Skin of body (tissue), 2 donors: ENCODE results near the gene PODXL2. TPM values are rescaled to one million over a fixed set of nuclear protein-coding genes. Genes with fewer than 3 reads are reported as not detected.
"Not testable (repeated sequence)": the region's sequence is repeated elsewhere in the genome, so short reads cannot be mapped to it uniquely, and the experiment has no call there.

Source experiments
- DNase-seq: peaks from one replicate; lab custom pipeline; 2025; lab: John Stamatoyannopoulos, UW
- total RNA-seq: library from RNA; depleted of rRNA; stranded (reverse); fragments of >200 nt; gene quantifications from one replicate; pipeline ENCODE4 v1.2.3, GENCODE V29; 2014

PODXL2 gene
- total RNA-seq, 1 donor from 2014 or later: 8.4 TPM

- not testable (repeated sequence) for DNase-seq
Observed at GRCh38 chr3:127654993-127655392, 26.0 kb downstream of the PODXL2 start.

GRCh38 chr3:127655641-127656040, 26.7 kb downstream of the PODXL2 start:
- DNase-seq: no peak

DNA sequence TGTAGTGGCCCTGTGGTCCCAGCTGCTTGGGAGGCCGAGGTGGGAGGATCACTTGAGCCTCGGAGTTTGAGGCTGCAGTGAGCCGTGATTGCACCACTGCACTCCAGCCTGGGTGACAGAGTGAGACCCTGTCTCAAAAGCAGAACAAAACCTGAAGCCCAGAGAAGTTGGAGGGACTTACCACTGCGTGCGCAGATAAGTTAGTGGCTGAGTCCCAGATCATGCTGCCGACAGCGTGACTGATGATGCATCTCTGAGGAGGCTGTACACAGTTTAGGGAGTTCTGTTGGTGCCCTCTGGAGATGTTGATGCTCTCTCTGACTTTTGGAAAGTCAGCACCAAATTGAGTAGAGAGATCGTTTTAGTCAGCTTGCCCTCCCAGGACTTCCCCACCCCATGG, 27.9 kb downstream of the PODXL2 start:
- DNase-seq: no peak

GRCh38 chr3:127658234-127658633, 29.2 kb downstream of the PODXL2 start:
- no peak for DNase-seq

- DNase-seq: no peak
Observed at GRCh38 chr3:127660621-127661251, 31.8 kb downstream of the PODXL2 start.

DNA sequence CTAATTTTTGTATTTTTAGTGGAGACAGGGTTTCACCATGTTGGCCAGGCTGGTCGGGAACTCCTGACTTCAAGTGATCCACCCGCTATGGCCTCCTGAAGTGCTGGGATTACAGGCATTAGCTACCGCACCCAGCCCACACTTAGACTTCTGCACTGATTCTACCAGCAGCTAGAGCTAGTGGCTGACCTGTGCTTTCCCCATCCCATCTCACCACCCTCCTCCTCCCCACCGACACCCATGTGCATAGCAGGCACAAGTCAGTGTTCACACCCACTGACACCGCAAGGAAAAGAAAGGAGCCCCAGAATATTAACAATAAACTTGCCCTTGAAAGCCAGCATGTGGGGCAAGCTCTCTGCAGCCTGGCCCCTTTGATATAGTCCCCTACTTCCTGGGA, 32.6 kb downstream of the PODXL2 start:
- no peak for DNase-seq

DNA sequence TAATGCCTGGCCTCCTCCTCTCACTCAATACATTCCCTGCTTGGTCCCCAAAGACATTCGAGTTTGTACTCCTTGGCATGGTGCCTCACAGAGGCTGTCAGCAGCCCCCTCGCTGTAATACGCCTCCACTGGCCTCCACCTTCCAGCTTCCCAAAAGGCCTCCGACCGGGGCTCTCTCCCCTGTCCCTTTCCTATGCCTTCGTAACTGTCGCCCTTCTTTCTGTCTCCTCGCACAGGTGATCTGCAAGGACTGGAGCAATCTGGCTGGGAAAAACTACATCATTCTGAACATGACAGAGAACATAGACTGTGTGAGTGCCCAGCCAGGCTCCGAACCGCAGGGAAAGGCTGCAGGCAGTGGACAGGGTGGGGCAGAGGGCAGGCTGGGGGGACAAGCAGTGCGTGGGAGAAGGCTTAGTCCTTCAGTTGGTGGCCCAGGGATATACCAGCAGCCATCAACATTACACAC, 33.0 kb downstream of the PODXL2 start:
- DNase-seq: no peak

- DNase-seq: no peak
Observed at GRCh38 chr3:127663151-127663550, 34.2 kb downstream of the PODXL2 start.

DNA sequence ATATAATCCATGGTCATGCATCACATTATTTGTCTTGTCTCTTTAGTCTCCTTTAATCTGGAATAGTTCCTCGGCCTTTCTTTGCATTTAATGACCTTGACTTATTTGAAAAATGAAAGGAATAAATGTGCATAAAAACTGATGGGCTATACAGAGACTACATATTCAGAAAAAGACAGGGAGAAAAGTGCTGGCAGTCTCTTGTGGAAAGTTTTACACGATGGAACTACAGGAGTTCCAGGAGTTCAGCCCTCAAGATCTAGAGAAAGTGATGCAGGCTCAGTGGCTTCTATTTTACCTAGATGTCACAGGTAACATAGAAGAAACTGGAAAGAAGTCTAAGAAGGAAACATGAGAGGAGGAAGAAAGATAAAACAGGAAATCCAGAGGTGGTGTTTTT, 36.2 kb downstream of the PODXL2 start:
- no peak for DNase-seq

DNA sequence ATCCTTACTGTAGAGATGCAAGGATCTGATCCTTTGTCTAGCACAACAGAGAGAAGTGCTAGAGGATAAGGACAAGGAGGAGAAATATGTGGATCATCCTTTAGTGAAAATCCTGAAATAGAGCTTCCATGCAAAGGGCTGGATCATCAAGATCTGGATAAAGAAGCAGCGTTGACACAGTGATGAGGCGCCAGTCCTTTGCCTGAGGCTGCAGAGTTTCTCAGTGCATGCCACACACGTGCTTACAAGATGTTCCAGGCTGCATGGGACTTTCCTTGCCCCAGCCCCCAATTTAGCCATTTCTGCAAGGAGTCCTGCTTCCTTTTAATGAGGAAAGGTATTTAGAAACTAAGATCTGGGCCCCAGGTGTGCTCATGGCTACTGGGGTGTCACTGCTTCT, 36.6 kb downstream of the PODXL2 start:
- peak; percentile 11 for DNase-seq

- DNase-seq: no peak
Observed at GRCh38 chr3:127666676-127667075, 37.7 kb downstream of the PODXL2 start.

DNA sequence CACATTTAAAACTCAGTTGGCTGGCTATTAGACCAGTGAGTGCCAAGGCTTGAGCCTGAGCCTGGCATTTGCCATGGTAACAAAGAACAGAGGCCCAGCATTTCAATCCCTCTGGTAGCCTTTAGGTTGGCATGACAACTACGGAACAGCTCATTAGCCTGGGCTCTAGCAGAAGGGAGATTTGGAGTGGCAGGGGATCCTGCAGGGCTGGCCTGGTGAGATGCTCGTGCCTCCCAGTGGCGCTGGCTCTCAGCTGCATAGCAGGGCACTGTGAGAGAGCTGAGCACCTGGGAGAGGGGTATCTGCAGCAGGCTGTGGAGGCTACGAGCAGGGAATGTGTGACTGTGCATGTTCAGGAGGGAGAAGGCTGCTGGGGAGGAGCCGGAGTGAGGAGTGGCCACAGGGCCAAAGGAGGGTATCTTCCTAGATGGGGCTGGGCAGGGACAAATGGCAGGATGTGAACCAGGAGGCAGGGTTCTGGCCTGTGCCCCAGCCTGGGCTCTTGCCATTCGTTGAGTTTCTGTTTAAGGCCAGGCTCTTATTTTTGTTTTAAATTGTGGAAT, 38.2 kb downstream of the PODXL2 start:
- no peak for DNase-seq

- DNase-seq: no peak
Observed at GRCh38 chr3:127668906-127669305, 39.9 kb downstream of the PODXL2 start.

GRCh38 chr3:127669541-127670228, 40.7 kb downstream of the PODXL2 start:
- DNase-seq: no peak

DNA sequence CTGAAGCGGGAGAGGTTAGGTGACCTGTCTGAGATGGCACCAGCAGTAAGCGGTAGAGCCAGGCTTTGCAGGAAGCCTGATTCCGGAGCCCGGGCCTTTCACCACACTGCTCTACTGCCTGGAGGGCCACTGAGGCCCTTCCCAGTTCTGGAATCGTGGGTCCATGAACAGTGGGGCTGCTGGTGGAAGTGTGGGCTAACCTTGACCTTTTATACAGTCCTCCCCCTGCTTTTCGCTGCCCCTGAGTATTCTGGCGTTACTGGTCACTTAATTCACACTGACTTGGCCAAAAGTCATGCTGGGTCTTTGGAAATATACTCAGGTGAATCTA, 41.2 kb downstream of the PODXL2 start:
- DNase-seq: no peak

DNA sequence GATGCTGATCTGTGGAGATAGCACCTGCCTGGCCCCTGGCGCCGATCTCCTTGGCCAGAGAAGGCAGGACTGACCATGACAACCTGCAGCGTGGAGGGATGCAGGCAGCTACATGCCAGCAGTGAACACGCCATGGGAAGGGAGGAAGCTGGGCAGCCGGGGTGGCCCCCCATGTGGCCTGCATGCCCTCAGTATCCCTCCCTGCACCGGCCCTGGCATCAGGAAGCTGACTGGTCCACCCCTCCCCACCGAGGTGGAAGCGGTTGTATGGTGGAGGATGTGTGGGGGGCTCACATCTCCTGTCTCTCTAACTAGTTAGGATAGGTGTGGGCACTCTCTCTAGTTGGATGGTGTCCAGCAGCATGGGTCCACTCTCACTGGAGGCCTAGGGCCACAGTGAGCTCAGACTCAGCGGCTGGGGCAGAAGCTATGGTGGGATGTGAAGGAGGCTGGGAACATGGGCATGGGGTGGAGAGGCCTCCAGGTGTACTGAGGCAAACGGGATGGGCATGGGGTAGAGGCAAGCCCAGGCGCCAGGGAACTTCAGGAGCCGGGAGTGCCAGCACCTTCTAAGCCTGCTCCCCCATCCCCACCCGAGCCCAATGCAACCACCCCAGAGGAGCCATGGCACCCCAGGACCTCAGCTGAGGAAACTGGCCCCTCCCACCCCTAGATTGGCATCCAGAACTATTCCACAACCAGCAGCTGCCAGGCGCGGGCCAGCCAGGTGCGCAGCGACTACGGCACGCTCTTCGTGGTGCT, 42.0 kb downstream of the PODXL2 start:
- no peak for DNase-seq

DNA sequence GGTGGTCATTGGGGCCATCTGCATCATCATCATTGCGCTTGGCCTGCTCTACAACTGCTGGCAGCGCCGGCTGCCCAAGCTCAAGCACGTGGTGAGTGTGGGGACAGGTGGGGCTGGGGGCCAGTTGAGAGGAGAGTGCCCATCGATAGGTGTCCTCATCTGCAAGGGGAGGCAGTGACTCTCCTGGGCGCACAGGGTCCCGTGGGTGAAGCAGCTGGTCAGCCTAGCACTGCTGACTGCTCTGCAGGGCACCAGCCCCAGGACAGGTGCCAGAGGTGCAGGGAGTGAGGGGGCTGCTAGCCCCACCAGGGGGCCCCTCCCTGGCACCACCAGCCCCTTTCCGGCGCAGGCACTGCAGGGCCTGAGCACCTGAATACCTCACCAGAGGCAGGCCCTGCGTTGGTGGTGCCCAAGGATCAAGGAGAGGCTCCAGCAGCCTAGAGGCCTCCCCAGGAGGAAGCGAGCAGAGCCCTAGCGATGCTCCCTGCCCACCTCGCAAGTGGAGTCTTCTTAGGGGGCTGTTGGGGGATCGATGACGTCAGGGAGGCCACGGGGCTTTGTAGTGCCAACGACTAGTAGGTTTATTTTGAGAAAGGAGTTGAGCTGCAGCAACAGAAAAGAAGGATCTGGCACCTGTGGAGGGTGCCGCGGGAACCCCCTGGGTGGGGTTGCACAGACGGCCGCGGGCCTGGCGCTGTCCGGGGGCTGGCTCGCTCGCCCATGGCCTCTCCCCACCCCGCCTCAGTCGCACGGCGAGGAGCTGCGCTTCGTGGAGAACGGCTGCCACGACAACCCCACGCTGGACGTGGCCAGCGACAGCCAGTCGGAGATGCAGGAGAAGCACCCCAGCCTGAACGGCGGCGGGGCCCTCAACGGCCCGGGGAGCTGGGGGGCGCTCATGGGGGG, 42.8 kb downstream of the PODXL2 start:
- no peak for DNase-seq

DNA sequence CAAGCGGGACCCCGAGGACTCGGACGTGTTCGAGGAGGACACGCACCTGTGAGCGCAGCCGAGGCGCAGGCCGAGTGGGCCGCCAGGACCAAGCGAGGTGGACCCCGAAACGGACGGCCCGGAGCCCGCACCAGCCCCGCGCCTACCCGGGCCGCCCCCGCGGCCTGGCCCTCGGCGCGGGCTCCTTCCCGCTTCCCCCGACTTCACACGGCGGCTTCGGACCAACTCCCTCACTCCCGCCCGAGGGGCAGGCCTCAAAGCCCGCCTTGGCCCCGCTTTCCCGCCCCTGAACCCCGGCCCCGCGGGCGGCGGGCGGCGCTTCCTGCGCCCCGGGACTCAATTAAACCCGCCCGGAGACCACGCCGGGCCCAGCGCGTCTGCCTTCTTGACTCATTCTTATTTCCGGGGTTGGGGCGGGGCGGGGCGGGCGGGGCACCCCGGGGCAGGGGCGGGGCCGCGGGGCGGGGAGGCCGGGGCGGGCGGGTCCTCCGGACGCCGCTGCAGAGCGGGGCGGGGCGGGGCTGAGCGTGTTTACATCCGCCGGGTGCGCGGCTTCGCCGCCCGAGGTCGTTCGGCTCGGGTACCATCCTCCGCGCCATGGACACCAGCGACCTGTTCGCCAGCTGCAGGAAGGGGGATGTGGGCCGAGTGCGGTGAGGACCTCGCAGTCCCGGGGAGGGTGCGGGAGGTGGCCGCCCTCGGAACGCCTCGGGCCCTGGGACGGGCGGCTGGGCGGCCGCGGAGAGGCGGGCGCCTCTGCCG, 43.6 kb downstream of the PODXL2 start, which contains the start of gene ABTB1:
Gene ABTB1 (plus strand): TSS at position 524 of the 762 bp plus-strand sequence. CDS start 74 bp downstream, at position 598.
- peak; percentile 32 for DNase-seq

GRCh38 chr3:127673191-127674100, 44.5 kb downstream of the PODXL2 start:
- DNase-seq: no peak
